Measurements from ENCODE around the gene OR10K2. TPM values are rescaled to one million over a fixed set of nuclear protein-coding genes. Genes with fewer than 3 reads are reported as not detected.

Gene OR10K2
- total and polyA plus RNA-seq, 12 donors: not detected

DNA sequence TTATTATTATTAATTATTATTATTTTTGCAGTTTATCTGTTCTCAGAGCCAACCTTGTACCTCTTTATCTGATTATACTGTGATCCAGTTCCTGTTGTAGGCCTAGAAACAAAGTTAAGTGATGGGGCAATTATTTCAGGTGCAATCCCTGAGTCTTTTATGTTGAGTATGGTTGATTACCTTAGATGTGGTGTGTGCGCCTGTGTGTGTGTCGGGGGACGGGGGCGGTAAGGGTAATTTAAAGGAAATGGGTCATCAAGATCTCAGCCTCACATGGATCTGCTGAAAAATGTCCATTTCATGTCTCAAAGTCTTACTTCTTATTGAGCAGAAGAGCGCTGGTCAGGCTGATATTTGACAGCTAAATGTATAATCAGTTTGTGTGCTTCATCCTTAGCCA, 18.9 kb downstream of the OR10K2 start:
- no peaks in the 10 kb centered on the region for H3K9me3 ChIP-seq (replicated peaks in 1 of 3)
- intact Hi-C loops (cut with DNase I): no loop called here
- 81 to 98% (median 85%) methylated on average over 5 of the region's 5 CpGs for WGBS, 4 donors
- no peak overlapping the region for H3K27ac ChIP-seq
- TF ChIP-seq, protein P1, sequence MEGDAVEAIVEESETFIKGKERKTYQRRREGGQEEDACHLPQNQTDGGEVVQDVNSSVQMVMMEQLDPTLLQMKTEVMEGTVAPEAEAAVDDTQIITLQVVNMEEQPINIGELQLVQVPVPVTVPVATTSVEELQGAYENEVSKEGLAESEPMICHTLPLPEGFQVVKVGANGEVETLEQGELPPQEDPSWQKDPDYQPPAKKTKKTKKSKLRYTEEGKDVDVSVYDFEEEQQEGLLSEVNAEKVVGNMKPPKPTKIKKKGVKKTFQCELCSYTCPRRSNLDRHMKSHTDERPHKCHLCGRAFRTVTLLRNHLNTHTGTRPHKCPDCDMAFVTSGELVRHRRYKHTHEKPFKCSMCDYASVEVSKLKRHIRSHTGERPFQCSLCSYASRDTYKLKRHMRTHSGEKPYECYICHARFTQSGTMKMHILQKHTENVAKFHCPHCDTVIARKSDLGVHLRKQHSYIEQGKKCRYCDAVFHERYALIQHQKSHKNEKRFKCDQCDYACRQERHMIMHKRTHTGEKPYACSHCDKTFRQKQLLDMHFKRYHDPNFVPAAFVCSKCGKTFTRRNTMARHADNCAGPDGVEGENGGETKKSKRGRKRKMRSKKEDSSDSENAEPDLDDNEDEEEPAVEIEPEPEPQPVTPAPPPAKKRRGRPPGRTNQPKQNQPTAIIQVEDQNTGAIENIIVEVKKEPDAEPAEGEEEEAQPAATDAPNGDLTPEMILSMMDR (IDR thresholded peaks at IDR 0.05): no peak
- TF ChIP-seq POLR2A (IDR thresholded peaks at IDR 0.05): no peak
- no peaks in the 10 kb centered on the region for H3K27me3 ChIP-seq
- no peaks in the 10 kb centered on the region for H3K36me3 ChIP-seq (replicated peaks in 1 of 2)
- no peak overlapping the region for H3K4me3 ChIP-seq
- H3K4me1 ChIP-seq (replicated peaks in 1 of 2): no peaks in the 10 kb centered on the region
- DNase-seq: no peak

DNA sequence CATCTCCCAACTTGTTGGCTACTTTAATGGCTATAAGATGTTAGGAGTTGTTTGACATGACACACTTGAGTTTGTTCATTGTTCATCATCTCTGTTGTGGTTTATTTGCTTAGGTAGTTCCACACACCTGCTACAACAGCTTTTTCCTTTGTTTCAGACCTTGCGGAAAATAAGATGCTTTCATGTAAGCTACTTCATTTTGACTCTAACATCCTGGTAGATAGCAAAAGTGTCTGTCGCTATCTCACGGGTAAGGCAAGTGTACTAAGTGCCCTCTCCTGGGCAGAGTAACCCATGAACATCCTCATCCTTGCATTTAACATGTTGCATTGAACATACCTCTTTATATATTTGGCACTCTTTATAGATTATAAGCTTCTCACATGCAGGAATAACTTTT, 25.2 kb downstream of the OR10K2 start:
- Histone ChIP-seq H3K27ac (no peak overlapping the region), H3K27me3 (no peaks in the 10 kb centered on the region), H3K4me1 (replicated peaks in 1 of 2) (no peaks in the 10 kb centered on the region), H3K9me3 (replicated peaks in 1 of 3) (no peaks in the 10 kb centered on the region), H3K36me3 (replicated peaks in 1 of 2) (no peaks in the 10 kb centered on the region), H3K4me3 (no peak overlapping the region)
- 85 to 96% (median 91%) methylated on average over 3 of the region's 3 CpGs for WGBS, 4 donors
- intact Hi-C loops (cut with DNase I): no loop called here
- TF ChIP-seq POLR2A (IDR thresholded peaks at IDR 0.05): no peak
- TF ChIP-seq, protein P1 (IDR thresholded peaks at IDR 0.05): no peak
- DNase-seq: no peak

DNA sequence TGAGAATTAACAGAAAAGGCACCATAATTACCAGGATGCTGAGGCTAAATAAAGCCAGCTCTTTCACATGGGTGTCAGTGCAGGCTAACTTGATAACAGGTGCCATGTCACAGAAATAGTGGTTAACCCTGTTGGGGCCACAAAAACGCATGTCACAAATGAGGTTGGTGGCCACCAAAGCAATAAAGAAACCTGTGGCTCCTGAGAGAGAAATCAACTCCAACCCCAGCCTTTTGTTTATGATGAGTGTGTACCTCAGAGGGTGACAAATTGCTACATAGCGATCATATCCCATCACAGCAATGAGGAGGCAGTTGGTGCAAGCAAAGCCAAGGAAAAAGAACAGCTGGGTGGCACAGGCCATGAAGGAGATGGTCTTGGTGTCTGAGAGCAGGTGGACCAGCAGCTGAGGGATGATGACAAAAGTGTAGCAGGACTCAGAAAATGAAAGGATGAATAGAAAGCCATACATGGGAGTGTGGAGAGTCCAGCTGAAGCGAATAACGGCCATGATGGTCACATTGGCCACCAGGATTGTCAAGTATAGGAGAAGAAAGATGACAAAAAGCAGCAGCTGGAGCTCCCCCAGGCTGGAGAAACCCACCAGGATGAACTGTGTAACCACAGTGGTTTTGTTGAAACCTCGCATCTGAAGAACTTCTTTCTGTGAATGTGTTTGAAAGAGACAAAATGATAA, 27.1 kb downstream of the OR10K2 start, which contains the start of gene OR10T2:
Gene OR10T2 (minus strand): TSS at position 649 of the 697 bp plus-strand sequence. CDS start 0 bp downstream, at position 649.
- no peak within 1 kb of the TSS for H3K4me3 ChIP-seq
- TF ChIP-seq, protein P1 (IDR thresholded peaks at IDR 0.05): no peak
- TF ChIP-seq POLR2A (IDR thresholded peaks at IDR 0.05): no peak
- H3K27me3 ChIP-seq: peaks cover 1% of the 10 kb centered on the region
- H3K27ac ChIP-seq: no peak within 1 kb of the TSS
- 67 to 83% (median 77%) methylated on average over 5 of the region's 5 CpGs for WGBS, 4 donors
- intact Hi-C loops (cut with DNase I): no loop called here
- no peaks in the 10 kb centered on the region for H3K36me3 ChIP-seq (replicated peaks in 1 of 2)
- no peak for DNase-seq
- no peaks in the 10 kb centered on the region for H3K9me3 ChIP-seq (replicated peaks in 1 of 3)
- no peaks in the 10 kb centered on the region for H3K4me1 ChIP-seq (replicated peaks in 1 of 2)

DNA sequence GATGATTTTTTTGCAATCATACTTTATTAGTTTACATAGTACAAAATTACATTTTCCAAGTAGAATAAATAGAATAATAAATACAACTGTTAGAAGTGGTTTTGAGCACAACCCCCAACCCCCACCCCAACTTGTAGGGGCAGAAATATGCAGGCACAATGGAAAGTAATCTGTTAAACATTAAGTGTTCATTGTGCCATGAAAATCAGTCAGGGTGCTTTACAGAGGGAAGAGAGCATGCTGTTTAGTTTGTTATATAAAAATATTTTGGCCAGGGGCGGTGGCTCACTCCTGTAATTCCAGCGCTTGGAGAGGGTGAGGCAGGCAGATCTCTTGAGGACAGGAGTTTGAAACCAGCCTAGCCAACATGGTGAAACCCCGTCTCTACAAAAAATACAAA, 29.4 kb downstream of the OR10K2 start:
- no peak for DNase-seq
- H3K27ac ChIP-seq: no peak overlapping the region
- H3K4me1 ChIP-seq (replicated peaks in 1 of 2): no peaks in the 10 kb centered on the region
- no peaks in the 10 kb centered on the region for H3K9me3 ChIP-seq (replicated peaks in 1 of 3)
- H3K4me3 ChIP-seq: no peak overlapping the region
- H3K36me3 ChIP-seq (replicated peaks in 1 of 2): no peaks in the 10 kb centered on the region
- intact Hi-C loops (cut with DNase I): no loop called here
- 85 to 100% (median 91%) methylated on average over 3 of the region's 3 CpGs for WGBS, 4 donors
- peaks cover 4% of the 10 kb centered on the region for H3K27me3 ChIP-seq
- TF ChIP-seq POLR2A (IDR thresholded peaks at IDR 0.05): no peak
- TF ChIP-seq, protein P1 (IDR thresholded peaks at IDR 0.05): no peak

Measured in adrenal gland (tissue), 12 donors.